ENCODE results near the gene RCE1.

The RCE1 gene

GRCh38 chr11:66849501-66850234, 6.4 kb downstream of the RCE1 start:
- DNase-seq (ENCODE audit: low read depth, low spot score) = no peak
- no peak for TF ChIP-seq CTCF (IDR thresholded peaks at IDR 0.05; ENCODE audit: low read depth, low read length)
- in situ Hi-C loops (cut with HindIII; ENCODE audit: low sequenced_read_pairs) = no loop called here
- H3K4me3 ChIP-seq (ENCODE audit: low read depth, low read length) = no peak overlapping the region

DNA sequence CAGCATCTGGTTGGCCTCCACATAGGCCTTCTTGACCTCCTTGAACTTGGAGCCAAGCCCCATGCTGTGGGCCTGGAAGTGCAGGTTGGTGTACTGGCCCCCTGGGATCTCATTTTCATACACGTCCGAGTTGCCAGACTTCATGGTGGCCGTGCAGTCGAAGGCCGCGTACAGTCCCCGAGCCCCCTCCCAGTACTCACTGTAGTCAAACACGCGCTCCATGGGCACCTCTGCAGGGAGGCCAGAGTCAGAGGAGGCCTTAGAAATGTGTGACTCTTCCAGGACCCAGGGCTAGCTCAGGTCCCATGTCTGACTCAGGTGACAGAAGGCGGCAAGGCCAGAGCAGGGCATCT, 7.0 kb downstream of the RCE1 start:
- DNase-seq (ENCODE audit: low read depth, low spot score) = no peak
- TF ChIP-seq CTCF (IDR thresholded peaks at IDR 0.05; ENCODE audit: low read depth, low read length) = no peak
- H3K4me3 ChIP-seq (ENCODE audit: low read depth, low read length) = no peak overlapping the region
- in situ Hi-C loops (cut with HindIII; ENCODE audit: low sequenced_read_pairs) = no loop called here

GRCh38 chr11:66850588-66851238, 7.5 kb downstream of the RCE1 start:
- TF ChIP-seq CTCF (IDR thresholded peaks at IDR 0.05; ENCODE audit: low read depth, low read length) = no peak
- in situ Hi-C loops (cut with HindIII; ENCODE audit: low sequenced_read_pairs) = no loop called here
- no peak overlapping the region for H3K4me3 ChIP-seq (ENCODE audit: low read depth, low read length)
- no peak for DNase-seq (ENCODE audit: low read depth, low spot score)

DNA sequence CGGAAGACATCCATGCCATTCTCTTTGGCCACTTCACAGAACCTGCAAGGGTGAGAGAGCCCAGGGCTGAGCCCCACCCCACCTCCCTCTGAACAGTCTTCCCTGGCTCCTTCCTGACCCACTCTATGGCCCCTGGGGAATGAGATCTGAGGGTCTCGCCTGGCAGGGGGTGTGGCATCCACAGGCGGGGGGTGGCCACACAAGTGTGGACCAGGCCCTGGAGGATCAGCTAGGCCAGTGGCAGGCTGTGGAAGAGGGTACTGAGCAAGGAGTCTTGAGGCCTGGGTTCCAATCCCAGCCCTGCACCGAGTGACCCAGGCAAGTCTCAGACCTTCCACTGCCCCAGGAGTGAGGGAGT, 8.0 kb downstream of the RCE1 start:
- TF ChIP-seq CTCF (IDR thresholded peaks at IDR 0.05; ENCODE audit: low read depth, low read length) = no peak
- no peak for DNase-seq (ENCODE audit: low read depth, low spot score)
- in situ Hi-C loops (cut with HindIII; ENCODE audit: low sequenced_read_pairs) = no loop called here
- no peak overlapping the region for H3K4me3 ChIP-seq (ENCODE audit: low read depth, low read length)

GRCh38 chr11:66851698-66852465, 8.6 kb downstream of the RCE1 start:
- peak; percentile 9 for TF ChIP-seq CTCF (IDR thresholded peaks at IDR 0.05; ENCODE audit: low read depth, low read length)
- H3K4me3 ChIP-seq (ENCODE audit: low read depth, low read length) = no peak overlapping the region
- in situ Hi-C loops (cut with HindIII; ENCODE audit: low sequenced_read_pairs) = no loop called here
- DNase-seq (ENCODE audit: low read depth, low spot score) = no peak

GRCh38 chr11:66852466-66853241, 9.4 kb downstream of the RCE1 start:
- H3K4me3 ChIP-seq (ENCODE audit: low read depth, low read length) = no peak overlapping the region

More at GRCh38 chr11:66852466-66853241, 9.4 kb downstream of the RCE1 start:
- no peak for TF ChIP-seq CTCF (IDR thresholded peaks at IDR 0.05; ENCODE audit: low read depth, low read length)
- DNase-seq (ENCODE audit: low read depth, low spot score) = no peak
- in situ Hi-C loops (cut with HindIII; ENCODE audit: low sequenced_read_pairs) = no loop called here

Data from astrocyte of the spinal cord (primary cell).